ENCODE measurements around the gene ZNF652.

DNA sequence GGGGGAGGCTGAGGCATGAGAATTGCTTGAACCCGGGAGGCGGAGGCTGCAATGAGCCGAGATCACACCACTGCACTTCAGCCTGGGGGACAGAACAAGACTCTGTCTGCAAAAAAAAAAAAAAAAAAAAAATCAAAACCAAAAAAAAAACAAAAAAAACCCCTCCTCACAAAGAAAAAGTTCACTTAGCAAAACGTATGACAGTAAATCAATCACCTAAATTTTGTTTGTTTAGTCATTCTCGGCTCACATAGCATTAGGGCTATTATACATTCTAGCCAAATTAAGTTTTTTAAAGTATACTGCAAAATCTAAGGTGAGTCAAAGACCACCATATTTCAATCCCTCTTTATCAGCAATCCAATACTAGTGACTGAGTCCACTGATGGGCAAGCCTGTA lies 5.7 kb downstream of the ZNF652 start:
- TF ChIP-seq POLR2A (IDR thresholded peaks at IDR 0.05): no peak
- TF ChIP-seq, protein P1, sequence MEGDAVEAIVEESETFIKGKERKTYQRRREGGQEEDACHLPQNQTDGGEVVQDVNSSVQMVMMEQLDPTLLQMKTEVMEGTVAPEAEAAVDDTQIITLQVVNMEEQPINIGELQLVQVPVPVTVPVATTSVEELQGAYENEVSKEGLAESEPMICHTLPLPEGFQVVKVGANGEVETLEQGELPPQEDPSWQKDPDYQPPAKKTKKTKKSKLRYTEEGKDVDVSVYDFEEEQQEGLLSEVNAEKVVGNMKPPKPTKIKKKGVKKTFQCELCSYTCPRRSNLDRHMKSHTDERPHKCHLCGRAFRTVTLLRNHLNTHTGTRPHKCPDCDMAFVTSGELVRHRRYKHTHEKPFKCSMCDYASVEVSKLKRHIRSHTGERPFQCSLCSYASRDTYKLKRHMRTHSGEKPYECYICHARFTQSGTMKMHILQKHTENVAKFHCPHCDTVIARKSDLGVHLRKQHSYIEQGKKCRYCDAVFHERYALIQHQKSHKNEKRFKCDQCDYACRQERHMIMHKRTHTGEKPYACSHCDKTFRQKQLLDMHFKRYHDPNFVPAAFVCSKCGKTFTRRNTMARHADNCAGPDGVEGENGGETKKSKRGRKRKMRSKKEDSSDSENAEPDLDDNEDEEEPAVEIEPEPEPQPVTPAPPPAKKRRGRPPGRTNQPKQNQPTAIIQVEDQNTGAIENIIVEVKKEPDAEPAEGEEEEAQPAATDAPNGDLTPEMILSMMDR (IDR thresholded peaks at IDR 0.05): no peak
